ENCODE data around the gene EPB41L2. TPM values are rescaled to one million over a fixed set of nuclear protein-coding genes. Genes with fewer than 3 reads are reported as not detected.

EPB41L2 gene
- polyA plus RNA-seq, 3 donors: 10.1 to 127 (median 75.7) TPM

DNA sequence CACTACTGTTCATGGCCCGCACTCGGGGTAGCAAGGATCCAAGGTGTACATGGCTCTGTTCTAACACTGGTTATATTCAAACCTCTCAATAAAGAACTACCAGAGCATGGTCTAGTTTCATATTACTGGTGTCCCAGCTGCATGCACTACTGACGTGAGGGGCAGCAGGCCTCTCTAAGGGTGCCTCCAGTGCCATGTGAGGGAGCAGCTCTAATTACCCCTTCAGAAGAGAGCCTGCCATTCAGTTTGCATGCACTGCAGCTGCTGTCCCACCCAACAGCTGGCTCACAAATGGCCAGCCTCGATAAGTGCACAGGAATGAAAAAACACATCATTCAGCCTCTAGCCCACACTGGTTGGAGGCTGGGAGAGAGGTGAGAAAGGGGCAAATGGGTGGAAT, 150.6 kb downstream of the EPB41L2 start:
- WGBS, 3 donors: 80 to 91% (median 81%) methylated on average over 4 of the region's 4 CpGs
- no peak overlapping the region for H3K27ac ChIP-seq (ENCODE audit: low read depth, low read length)

DNA sequence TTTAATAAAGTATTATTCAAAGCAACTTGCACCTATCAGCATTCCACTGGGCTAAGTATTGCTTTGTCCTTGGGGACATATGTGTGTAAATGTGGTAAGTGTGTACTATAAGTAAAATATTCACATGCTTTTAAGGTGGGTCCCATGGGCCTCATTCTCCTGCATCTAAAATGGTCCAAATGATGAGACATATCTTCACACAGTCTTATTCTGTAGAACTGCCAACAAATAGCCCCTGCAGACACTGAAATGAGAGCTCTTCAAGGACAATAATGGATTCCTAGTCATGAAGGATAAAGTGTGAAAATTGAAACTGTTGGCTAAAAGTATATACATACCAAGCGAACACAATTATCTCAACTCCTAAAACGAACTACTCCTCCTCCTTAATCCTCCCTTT, 154.1 kb downstream of the EPB41L2 start:
- 90 to 92% (median 91%) methylated on average over 2 of the region's 2 CpGs for WGBS, 3 donors
- H3K27ac ChIP-seq (ENCODE audit: low read depth, low read length): no peak overlapping the region

DNA sequence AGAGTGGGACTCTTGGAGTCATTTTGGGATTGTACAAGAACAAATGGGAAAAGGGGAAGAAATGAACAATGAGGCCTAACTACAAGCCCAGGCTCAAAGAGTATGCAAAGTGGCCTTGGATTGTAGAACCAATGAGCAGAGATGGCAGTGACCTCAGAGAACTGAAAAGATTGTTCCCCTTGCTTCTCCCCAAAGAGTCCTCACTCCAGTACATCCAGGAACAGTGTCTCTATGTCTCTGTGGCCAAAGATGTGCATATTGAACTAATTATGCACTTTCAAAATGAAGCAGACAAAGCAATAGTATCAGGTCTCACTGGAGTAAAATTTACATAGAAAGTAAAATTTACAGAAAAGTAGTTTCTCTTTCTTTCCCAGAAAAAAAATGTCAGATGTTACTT, 154.9 kb downstream of the EPB41L2 start:
- H3K27ac ChIP-seq (ENCODE audit: low read depth, low read length): no peak overlapping the region

DNA sequence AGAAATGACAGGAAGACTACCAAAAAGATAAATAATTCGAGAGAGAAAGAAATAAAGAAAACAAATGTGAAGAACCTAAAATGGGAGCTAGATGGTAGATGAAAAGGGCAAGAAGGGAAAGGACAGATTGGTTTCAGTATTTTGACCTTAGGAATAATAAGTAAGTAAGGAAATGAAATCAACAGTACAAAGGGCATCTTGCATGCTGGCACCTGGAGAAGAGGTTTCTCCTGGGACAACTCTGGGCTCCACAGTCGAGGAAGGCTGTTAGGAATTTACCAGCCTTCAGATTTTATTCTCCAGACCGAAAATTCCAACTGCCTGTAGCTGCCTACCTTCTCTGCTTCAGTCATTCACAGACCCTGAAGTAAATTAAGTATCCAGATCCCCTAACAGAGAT, 155.4 kb downstream of the EPB41L2 start:
- H3K27ac ChIP-seq (ENCODE audit: low read depth, low read length): no peak overlapping the region
- WGBS, 3 donors: 61 to 71% (median 65%) methylated on average over 3 of the region's 3 CpGs

DNA sequence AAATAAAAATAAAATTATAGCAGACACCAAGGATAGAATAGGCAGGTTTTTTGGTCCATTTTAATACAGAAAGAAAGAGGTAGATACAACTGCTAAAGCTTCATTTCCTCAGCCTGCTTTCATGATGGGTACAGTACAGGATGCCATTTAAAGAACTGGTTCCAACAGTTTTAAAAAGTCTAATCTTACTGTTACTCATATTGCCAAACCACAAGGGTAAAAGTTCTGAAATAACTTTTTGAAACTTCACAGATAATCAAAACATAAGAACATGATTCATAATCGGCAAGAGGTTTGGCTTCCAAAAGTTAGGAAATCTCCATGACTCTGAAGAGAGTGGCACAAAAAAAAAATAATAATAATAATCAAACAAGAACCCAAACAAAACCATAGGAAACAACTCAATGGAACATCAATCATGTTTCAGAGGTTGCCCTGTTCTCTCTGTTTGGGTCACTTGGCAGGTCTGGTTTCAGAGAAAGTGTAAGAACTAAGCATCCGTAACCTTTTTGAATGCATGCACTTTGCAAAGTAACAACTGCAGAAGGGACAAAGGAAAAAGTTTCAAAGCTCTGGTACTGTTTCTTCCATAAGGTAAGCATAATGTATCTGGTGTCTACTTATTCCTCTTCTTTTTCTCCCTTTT, 156.2 kb downstream of the EPB41L2 start:
- WGBS, 3 donors: 68 to 91% (median 77%) methylated on average over 2 of the region's 2 CpGs
- no peak overlapping the region for H3K27ac ChIP-seq (ENCODE audit: low read depth, low read length)

DNA sequence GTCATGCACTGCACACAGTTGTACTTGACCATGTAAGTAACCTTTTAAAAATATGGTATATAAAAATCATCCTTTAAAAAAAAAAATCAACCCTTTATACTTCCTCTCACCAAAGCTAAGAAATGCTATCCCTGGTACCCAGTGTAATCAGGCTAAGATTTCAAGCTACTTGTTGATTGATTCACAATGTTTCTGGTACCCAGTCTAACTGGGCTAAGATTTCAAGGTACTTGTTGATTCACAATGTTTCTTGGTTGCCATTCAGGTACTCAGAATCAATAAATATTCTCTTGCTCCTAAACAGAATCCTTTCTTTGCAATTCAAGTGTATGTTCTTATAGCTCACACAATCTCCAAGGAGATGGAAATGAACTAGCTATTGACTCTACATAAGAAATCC, 159.4 kb downstream of the EPB41L2 start:
- no peak overlapping the region for H3K27ac ChIP-seq (ENCODE audit: low read depth, low read length)

DNA sequence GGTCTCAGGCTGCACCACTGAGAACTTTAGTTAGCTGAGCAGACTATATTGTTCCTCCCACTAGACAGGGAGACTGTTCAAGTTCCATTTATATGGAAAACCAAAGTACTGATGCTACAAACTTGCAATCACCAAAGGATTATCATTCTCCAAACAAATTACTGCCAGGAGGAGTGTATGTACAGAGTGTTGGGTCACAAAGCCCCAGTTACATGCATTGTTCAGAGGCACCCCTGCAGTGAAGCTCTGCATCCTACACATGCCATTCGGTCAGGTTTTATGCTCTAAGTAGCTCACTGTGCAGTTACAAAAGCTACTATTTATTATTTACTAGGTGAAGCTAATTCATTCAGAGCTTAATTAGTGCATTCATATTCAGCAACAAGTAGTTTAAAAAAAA, 160.0 kb downstream of the EPB41L2 start:
- 90 to 97% (median 91%) methylated on average over 1 of the region's 1 CpG for WGBS, 3 donors

DNA sequence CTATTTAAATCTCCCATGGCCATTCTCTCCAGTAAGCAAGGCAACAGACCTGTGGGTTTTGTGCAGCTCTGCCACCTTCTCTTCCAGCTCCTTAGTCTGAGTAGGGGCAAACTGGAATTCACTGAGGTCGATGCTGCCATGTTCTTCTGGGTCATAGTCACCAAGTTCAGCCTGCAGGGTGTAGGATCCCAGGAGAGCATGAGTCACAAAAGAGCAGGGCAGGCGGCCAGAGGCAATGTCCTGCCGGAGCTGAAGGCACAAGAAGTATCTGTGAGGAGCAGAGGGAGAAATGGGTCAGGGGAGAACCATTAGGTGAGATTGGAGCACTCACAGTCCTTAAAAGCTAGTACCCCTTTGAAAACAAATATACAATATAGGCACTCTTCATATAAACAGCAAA, 162.1 kb downstream of the EPB41L2 start:
- H3K27ac ChIP-seq (ENCODE audit: low read depth, low read length): no peak overlapping the region
- 57 to 91% (median 71%) methylated on average over 3 of the region's 3 CpGs for WGBS, 3 donors

More for the DNA sequence above, 160.0 kb downstream of the EPB41L2 start:
- no peak overlapping the region for H3K27ac ChIP-seq (ENCODE audit: low read depth, low read length)

DNA sequence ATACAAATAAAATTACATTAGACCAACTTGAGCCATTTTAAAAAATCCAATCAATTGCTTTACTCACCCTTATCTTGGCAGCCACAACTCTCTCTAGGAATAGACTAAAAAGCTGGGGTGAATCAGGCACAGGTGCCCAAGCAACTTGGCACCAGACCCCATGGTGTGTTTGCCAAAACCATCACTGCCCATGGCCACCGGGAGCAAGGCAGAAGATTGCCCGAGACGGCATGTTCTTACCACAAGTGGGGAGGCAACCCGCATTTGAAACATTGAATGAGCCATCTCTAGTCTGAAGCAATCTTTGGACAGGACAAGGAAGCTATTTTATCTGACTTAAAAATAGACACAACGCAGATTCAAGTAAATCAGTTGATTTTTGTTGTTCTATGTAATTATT, 166.8 kb downstream of the EPB41L2 start:
- 76 to 88% (median 88%) methylated on average over 5 of the region's 5 CpGs for WGBS, 3 donors
- H3K27ac ChIP-seq (ENCODE audit: low read depth, low read length): no peak overlapping the region

DNA sequence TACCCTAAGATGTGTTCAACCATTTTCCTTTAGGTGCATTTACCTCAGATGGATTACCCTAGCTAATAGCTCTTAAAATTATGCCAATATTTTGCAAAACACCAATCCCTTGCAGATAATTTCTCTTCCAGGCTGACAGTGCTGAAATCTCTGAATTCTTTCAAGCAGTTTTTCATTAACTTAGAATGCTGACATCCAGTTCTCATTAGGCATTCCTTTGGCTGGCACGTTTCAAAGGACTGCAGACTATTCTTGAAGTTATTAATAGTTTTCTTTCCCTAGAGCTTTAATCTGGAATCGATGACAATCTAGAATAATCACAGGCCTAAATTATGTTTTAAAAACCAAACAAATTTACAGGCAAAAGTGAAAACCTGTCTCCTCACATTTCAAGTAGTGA, 167.5 kb downstream of the EPB41L2 start:
- 35 to 52% (median 44%) methylated on average over 2 of the region's 2 CpGs for WGBS, 3 donors
- H3K27ac ChIP-seq (ENCODE audit: low read depth, low read length): no peak overlapping the region

DNA sequence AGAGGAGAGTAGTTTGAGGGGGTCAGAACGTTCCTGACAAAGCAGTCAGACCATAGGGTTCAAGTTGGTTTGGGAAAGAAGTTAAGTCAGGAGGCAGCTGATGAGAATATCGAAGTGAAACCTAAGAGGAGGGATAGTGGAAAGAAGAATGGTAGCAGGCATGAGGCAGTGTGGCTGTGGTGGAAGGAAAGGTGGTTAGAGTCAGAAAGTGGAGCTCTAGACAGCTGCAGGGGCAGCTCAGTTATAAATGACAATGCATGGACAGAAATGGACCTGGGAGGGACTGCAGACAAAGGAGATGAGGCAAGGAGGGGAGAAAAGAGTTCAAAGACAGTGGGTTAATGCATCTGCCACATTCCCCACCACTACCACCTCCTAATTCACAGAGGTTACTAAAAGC, 169.3 kb downstream of the EPB41L2 start:
- H3K27ac ChIP-seq (ENCODE audit: low read depth, low read length): no peak overlapping the region
- 68 to 87% (median 87%) methylated on average over 2 of the region's 2 CpGs for WGBS, 3 donors

DNA sequence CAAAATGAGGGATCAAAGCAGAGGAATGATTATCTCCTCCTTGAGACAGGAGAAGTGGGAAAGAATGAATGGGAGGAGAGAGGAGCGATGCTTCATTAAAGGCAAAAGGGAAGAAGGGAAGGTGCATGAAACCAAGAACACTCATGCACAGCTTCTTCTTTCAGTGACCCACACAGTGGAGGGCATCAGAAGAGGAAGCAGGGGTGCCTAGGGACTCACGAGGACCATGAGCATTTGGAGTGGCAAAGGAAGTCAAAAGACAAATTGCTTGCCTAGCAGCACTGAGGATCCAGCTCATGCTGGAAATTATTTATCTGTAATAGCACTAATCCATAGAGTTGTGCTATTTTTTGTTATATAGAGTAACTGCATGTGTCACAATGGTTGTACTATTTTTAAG, 169.8 kb downstream of the EPB41L2 start:
- 71 to 83% (median 76%) methylated on average over 2 of the region's 2 CpGs for WGBS, 3 donors
- H3K27ac ChIP-seq (ENCODE audit: low read depth, low read length): no peak overlapping the region

DNA sequence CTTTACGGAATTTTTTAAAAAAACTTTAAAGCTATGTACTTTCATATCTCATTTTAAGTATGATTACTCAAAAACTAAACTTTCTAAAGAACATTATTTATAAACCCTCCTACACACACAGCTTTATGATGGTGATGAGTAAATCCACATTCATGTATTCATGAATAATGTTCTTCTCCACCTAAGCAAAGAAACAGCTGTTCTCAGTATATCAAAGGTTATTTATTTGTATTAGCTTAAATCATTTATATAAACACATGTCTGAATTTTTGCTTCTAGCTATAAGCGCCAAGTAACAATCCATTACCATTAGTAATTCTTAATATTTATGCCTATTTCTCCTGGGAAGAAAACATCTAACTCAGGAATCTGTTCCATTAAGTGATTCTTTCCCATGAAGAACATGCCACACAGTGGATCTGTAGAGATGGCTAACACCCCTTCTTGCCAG, 172.5 kb downstream of the EPB41L2 start:
- H3K27ac ChIP-seq (ENCODE audit: low read depth, low read length): no peak overlapping the region
- 74 to 91% (median 77%) methylated on average over 2 of the region's 2 CpGs for WGBS, 3 donors

DNA sequence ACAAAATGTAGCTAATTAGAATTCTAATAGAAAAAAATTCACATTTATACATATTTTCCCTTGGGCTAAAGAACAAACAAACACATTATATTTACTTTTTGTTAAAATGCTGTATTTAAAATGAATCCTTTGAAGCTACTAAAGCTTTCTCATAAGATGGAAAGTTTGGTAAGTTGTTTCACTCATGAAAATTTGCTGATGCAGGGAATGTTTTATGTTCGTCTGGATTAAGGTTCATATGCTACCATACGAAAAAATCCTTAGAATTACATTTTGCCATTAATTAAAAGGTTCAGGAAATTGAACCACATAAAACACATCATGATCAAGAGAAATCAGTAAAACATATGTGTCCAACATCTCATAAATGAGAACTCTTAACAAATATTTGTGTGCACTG, 173.6 kb downstream of the EPB41L2 start:
- H3K27ac ChIP-seq (ENCODE audit: low read depth, low read length): no peak overlapping the region
- WGBS, 3 donors: 92 to 94% (median 92%) methylated on average over 2 of the region's 2 CpGs

DNA sequence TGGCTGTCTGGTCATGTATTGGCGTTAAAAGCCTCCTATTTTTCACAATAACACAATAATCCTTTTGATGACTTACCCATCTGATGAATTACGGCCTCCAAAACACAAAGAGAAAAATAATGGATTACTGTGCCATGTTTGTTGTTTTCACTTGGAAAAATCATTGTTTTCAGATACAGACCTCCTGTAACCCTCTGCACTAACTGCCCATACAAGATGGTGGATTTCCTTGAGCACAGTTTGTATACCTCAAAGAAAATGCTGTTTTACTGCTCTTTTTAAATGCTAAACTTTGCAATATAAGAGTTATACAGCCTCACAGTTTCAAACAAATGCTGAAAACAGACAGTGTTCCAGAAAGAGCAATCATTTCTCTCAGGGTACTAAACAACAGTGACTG, 174.8 kb downstream of the EPB41L2 start:
- no peak overlapping the region for H3K27ac ChIP-seq (ENCODE audit: low read depth, low read length)
- 82 to 92% (median 90%) methylated on average over 2 of the region's 2 CpGs for WGBS, 3 donors

DNA sequence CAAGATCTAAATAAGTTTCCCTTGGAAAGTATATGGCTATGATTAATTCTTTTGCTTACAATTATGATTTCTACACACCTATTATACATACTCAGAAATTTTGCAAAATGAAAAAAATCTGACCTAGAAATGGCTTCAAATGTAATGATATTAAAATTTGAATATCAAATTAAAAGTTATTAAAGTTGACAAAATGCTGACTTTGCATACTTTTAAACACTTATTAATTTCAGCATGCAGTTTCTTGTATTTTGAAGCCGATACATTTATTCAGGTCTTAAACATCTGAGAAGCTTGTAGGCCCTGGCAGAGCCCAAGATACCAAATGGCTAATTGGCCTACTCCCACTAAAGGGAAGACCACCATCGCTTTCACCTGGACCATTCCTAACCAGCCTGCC, 176.1 kb downstream of the EPB41L2 start:
- no peak overlapping the region for H3K27ac ChIP-seq (ENCODE audit: low read depth, low read length)
- WGBS, 3 donors: 93 to 96% (median 96%) methylated on average over 2 of the region's 2 CpGs

DNA sequence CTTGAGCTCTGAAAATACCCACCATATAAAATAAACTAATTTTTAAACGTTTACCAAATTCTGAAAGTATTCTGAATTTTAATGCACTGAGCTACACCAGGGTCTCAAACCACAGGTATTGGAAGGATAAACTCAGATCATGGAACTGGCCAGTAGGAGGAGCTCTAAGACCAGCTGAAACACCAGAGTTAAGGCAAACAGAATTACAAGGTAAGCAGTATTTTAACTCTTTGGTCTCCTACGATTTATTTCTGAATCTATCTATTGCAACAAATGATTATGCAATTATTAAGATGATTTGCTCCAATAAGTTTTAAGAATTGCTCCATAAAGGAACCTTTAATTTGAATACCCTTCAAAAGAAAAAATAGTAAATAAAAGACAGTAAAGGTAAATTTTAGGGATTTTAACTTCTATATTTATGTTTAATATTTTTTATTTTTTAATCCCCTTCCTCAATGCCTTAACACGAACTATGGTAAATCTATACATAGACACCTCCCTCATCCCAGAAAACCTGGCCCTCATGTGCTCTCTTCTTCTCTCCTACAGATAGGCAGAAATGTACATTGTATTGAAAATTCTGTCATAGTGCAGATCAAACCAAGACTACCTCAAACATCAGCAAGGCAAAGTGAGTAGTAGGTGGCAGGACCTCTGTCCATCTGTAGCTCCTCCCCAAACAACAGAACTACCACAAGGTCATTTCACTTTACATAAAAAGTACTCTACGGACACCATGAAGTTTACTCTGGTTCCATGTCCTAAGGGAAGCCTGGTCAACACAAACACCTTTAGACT, 177.5 kb downstream of the EPB41L2 start:
- 19 to 32% (median 26%) methylated on average over 4 of the region's 4 CpGs for WGBS, 3 donors
- no peak overlapping the region for H3K27ac ChIP-seq (ENCODE audit: low read depth, low read length)

DNA sequence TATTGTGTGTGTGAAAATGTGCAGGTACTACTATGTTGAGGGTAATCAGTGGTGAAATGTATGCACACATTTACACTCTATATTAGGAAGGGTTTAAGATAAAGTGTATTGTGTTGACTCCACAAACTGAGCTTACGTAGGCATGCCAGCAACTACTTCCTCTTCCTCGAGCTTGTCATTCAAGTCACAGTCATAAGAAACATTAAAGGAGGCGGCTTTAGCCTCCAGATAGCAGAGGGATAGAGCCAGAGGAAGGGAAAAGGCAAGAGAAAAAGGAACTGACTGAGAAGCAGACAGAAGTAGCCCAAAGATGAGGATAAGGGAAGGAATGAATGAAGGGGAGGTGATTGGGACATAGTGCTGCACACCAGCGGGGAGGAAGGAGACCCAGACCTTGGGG, 180.7 kb downstream of the EPB41L2 start:
- WGBS, 3 donors: 66 to 71% (median 71%) methylated on average over 4 of the region's 4 CpGs
- H3K27ac ChIP-seq (ENCODE audit: low read depth, low read length): no peak overlapping the region

DNA sequence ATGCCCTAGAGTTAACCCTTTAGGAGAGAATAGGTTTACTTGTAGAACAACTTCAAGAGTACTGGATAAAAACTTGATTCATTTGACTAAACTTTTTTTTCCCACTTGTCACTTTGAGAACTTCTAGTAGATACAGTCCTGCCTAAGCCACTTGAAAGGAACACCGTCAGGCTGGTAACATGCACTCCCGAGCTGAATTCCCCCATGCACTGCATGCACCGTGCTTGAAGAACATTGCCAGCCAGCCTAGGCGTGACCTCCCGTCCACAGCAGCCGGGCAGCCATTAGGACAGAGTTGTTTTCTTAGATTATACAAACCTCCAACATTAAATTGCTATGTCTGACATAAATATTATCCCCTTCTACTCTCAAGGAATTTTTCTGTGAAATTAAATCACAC, 183.2 kb downstream of the EPB41L2 start:
- no peak overlapping the region for H3K27ac ChIP-seq (ENCODE audit: low read depth, low read length)
- WGBS, 3 donors: 88 to 91% (median 91%) methylated on average over 6 of the region's 6 CpGs

DNA sequence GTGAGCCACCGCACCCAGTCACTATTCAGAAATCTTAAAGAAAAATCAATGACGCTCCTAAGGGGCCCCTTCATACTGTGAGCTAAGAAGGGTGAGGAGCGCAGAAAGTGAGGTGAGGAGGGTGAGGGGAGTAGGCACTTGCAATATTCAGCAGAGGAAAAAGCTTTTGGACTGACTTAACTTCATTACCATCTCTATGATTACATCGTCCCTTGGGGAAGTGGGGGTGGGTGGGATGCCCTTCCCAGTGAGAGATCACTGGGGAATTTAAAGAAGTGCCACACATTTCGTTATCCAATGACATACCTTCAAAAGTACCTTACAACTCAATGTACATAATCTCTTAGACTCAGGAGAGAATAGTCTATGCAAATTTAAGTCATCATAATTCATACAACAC, 189.3 kb downstream of the EPB41L2 start:
- WGBS, 3 donors: 88 to 91% (median 89%) methylated on average over 5 of the region's 5 CpGs
- no peak overlapping the region for H3K27ac ChIP-seq (ENCODE audit: low read depth, low read length)
